HL-60 (cell line): ENCODE results near the gene SLC25A4.
"Not testable (repeated sequence)": the region's sequence is repeated elsewhere in the genome, so short reads cannot be mapped to it uniquely, and the experiment has no call there.

Experiments
- DNase-seq, 2 experiments: peaks; one replicate each; pipeline ENCODE4 v3.0.0-alpha.2; 2010 to 2020; ENCODE audit warnings: low read depth in 1 of 2, low spot score in 1 of 2
- H3K27ac ChIP-seq: fragments of 250-450 bp; sonication (Bioruptor Pico); replicated peaks from 2 replicates; pipeline ENCODE4 v1.5.1; 2020; ENCODE audit warnings: mild to moderate bottlenecking, moderate library complexity
- H3K27me3 ChIP-seq: fragments of 250-450 bp; sonication (Bioruptor Pico); 2 replicates; pipeline ENCODE4 v1.5.1; 2021; ENCODE audit warnings: mild to moderate bottlenecking, moderate library complexity; ENCODE audit not compliant: insufficient read depth, poor library complexity, severe bottlenecking
- H3K4me3 ChIP-seq: replicated peaks from 2 replicates; pipeline ENCODE4 v1.5.1; 2011; ENCODE audit warnings: mild to moderate bottlenecking, control low read depth, low read length; ENCODE audit not compliant: insufficient read depth
- GABPA ChIP-seq: IDR thresholded peaks from 2 replicates; pipeline ENCODE4 v1.6.1; 2012; ENCODE audit warnings: low read depth
- POLR2AphosphoS5 ChIP-seq: IDR thresholded peaks from 2 replicates; pipeline ENCODE4 v1.6.1; 2012; ENCODE audit warnings: low read depth
- SPI1 ChIP-seq: IDR thresholded peaks from 2 replicates; pipeline ENCODE4 v1.6.1; 2012; ENCODE audit warnings: low read depth, mild to moderate bottlenecking, borderline replicate concordance
- TF ChIP-seq, protein P1 (sequence below): IDR thresholded peaks from 2 replicates; pipeline ENCODE4 v1.6.1; 2012; ENCODE audit warnings: low read depth; ENCODE audit not compliant: insufficient replicate concordance
- TF ChIP-seq, protein P2 (sequence below): IDR thresholded peaks from one replicate; pipeline ENCODE4 v1.5.1; 2011; ENCODE audit warnings: low read length, control low read depth, inconsistent platforms; ENCODE audit not compliant: insufficient read depth

SLC25A4 gene

DNA sequence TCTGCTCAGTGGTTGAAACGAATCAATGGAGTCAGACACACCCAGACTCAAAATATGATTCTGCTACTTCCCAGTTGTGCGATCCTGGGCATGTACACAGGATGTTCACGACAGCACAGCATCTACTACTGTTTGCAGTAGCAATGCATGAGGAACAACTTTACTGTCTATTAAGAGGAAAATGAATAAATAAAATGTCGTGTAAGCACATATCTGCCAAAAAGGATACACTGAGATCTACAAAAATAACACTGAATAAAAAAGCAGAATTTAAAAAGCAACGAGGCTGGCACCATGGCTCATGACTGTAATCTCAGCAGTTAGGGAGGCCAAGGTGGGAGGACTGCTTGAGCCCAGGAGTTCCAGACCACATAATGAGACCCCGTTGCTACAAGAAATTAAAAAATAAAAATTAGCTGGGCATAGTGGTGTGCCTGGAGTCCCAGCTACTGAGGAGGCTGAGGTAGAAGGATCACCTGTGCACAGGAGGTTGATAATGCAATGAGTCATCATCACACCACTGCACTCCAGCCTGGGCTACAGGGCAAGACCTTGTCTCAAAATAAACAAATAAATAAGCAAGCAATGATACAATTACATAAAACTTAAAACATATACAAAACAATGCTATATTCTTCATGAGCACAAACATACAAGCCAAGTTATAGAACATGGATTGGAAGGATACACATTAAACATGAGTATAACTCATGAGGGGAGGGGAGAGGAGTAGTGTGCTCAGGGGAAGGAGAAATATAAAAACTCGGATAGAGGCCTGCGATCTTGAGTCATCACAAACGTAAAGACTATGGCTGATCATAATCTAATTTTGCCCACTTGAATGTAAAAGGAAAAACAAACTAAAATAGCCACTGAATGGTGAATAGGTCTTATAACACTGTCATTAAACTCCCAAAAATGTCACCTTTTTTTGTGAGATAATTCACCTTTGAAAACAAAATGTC, 52.1 kb downstream of the SLC25A4 start:
- no peak for TF ChIP-seq SPI1
- TF ChIP-seq, protein P1, sequence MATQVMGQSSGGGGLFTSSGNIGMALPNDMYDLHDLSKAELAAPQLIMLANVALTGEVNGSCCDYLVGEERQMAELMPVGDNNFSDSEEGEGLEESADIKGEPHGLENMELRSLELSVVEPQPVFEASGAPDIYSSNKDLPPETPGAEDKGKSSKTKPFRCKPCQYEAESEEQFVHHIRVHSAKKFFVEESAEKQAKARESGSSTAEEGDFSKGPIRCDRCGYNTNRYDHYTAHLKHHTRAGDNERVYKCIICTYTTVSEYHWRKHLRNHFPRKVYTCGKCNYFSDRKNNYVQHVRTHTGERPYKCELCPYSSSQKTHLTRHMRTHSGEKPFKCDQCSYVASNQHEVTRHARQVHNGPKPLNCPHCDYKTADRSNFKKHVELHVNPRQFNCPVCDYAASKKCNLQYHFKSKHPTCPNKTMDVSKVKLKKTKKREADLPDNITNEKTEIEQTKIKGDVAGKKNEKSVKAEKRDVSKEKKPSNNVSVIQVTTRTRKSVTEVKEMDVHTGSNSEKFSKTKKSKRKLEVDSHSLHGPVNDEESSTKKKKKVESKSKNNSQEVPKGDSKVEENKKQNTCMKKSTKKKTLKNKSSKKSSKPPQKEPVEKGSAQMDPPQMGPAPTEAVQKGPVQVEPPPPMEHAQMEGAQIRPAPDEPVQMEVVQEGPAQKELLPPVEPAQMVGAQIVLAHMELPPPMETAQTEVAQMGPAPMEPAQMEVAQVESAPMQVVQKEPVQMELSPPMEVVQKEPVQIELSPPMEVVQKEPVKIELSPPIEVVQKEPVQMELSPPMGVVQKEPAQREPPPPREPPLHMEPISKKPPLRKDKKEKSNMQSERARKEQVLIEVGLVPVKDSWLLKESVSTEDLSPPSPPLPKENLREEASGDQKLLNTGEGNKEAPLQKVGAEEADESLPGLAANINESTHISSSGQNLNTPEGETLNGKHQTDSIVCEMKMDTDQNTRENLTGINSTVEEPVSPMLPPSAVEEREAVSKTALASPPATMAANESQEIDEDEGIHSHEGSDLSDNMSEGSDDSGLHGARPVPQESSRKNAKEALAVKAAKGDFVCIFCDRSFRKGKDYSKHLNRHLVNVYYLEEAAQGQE, result no peak
- TF ChIP-seq, protein P2, sequence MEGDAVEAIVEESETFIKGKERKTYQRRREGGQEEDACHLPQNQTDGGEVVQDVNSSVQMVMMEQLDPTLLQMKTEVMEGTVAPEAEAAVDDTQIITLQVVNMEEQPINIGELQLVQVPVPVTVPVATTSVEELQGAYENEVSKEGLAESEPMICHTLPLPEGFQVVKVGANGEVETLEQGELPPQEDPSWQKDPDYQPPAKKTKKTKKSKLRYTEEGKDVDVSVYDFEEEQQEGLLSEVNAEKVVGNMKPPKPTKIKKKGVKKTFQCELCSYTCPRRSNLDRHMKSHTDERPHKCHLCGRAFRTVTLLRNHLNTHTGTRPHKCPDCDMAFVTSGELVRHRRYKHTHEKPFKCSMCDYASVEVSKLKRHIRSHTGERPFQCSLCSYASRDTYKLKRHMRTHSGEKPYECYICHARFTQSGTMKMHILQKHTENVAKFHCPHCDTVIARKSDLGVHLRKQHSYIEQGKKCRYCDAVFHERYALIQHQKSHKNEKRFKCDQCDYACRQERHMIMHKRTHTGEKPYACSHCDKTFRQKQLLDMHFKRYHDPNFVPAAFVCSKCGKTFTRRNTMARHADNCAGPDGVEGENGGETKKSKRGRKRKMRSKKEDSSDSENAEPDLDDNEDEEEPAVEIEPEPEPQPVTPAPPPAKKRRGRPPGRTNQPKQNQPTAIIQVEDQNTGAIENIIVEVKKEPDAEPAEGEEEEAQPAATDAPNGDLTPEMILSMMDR, result no peak
- TF ChIP-seq GABPA, result no peak
- TF ChIP-seq POLR2AphosphoS5, result no peak
- DNase-seq, result no peak
- Histone ChIP-seq H3K4me3 (no peak overlapping the region), H3K27ac (no peak overlapping the region), H3K27me3 (no peaks in the 10 kb centered on the region)

GRCh38 chr4:185196437-185196836, 53.4 kb downstream of the SLC25A4 start:
- Histone ChIP-seq H3K27ac (no peak overlapping the region), H3K27me3 (no peaks in the 10 kb centered on the region), H3K4me3 (no peak overlapping the region)
- DNase-seq, result no peak
- TF ChIP-seq, protein P2, result no peak
- TF ChIP-seq GABPA, result no peak
- TF ChIP-seq, protein P1, result no peak
- TF ChIP-seq POLR2AphosphoS5, result no peak
- TF ChIP-seq SPI1, result no peak

DNA sequence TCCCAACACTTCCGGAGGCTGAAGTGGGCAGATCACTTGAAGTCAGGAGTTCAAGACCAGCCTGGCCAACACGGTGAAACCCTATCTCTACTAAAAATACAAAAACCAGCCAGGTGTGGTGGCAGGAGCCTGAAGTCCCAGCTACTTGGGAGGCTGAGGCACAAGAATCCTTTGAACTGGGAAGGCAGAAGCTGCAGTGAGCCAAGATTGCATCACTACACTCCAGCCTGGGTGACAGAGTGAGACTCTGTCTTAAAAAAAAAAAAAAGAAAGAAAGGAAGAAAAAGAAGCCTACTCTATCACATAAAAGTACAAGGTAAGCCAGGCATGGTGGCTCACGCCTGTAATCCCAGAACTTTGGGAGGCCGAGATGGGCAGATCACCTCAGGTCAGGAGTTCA, 55.1 kb downstream of the SLC25A4 start:
- not testable (repeated sequence) for H3K4me3 ChIP-seq, H3K27me3 ChIP-seq, DNase-seq, H3K27ac ChIP-seq
